ENCODE data around the gene RCE1.

Gene RCE1

GRCh38 chr11:66855574-66856495 is 12.6 kb downstream of the RCE1 start:
- peak overlapping the region; percentile 57 for H3K27ac ChIP-seq (replicated peaks; ENCODE audit: low read length)
- H3K4me3 ChIP-seq (ENCODE audit: low read length in 2 of 2) = peak overlapping the region; percentile 97 to 98
- no peaks in the 10 kb centered on the region for H3K27me3 ChIP-seq (ENCODE audit: control insufficient read depth in 3 of 3, insufficient read depth in 3 of 3, low read depth in 1 of 3, low read length in 3 of 3)
- H3K23ac ChIP-seq (ENCODE audit: low read depth, low read length, poor library complexity) = peak overlapping the region; percentile 85
- H2BK15ac ChIP-seq (ENCODE audit: low read length) = peak overlapping the region; percentile 34
- H2BK12ac ChIP-seq (ENCODE audit: low read length) = peak overlapping the region; percentile 4
- peak overlapping the region; percentile 90 for H3K18ac ChIP-seq (ENCODE audit: low read length)
- peaks cover 0 to 14% of the 10 kb centered on the region in 2 donors for H3K36me3 ChIP-seq (replicated peaks in 1 of 2; ENCODE audit: control insufficient read depth in 2 of 2, insufficient read depth in 2 of 2, low read length in 2 of 2)
- DNase-seq (ENCODE audit: low spot score) = peak; percentile 90
- H3K79me1 ChIP-seq (ENCODE audit: low read depth, low read length) = peaks cover 9% of the 10 kb centered on the region
- peak overlapping the region; percentile 99 for H2AFZ ChIP-seq (ENCODE audit: low read length)
- no peak overlapping the region for H3K4ac ChIP-seq (ENCODE audit: low read length)
- no peaks in the 10 kb centered on the region for H3K9me3 ChIP-seq (replicated peaks in 1 of 2; ENCODE audit: control insufficient read depth in 2 of 2, insufficient read depth in 1 of 2, low read depth in 1 of 2, low read length in 2 of 2)
- H3K14ac ChIP-seq (ENCODE audit: low read length) = peak overlapping the region; percentile 22
- peaks cover 4 to 14% of the 10 kb centered on the region in 2 donors for H3K4me1 ChIP-seq (ENCODE audit: control insufficient read depth in 2 of 2, insufficient read depth in 1 of 2, low read depth in 1 of 2, low read length in 2 of 2)
- H4K8ac ChIP-seq (ENCODE audit: low read depth, low read length) = peak overlapping the region; percentile 33
- H3K9ac ChIP-seq (ENCODE audit: low read depth, low read length, poor library complexity) = peak overlapping the region; percentile 90
- peak overlapping the region; percentile 35 for H2BK120ac ChIP-seq (ENCODE audit: low read depth, low read length)
- peak overlapping the region; percentile 75 for H2BK5ac ChIP-seq (ENCODE audit: low read length)
- no CpG with 5 or more reads among the region's 51 CpGs for WGBS, 2 donors (ENCODE audit: extremely low coverage in 2 of 2, insufficient read length in 2 of 2, insufficient replicate concordance in 1 of 2)
- peak overlapping the region; percentile 86 for H2AK5ac ChIP-seq (ENCODE audit: low read depth, low read length)
- H3K4me2 ChIP-seq (ENCODE audit: insufficient read depth, low read length, poor library complexity, severe bottlenecking) = peak overlapping the region; percentile 99
- peak overlapping the region; percentile 38 for H4K91ac ChIP-seq (ENCODE audit: low read depth, low read length, poor library complexity)

GRCh38 chr11:66856496-66857233 is 13.4 kb downstream of the RCE1 start, which contains the start of gene LRFN4:
LRFN4 (plus strand) TSS chr11:66857064; CDS start chr11:66857745, 681 bp downstream.
- peak within 1 kb of the TSS; percentile 71 for H3K14ac ChIP-seq (ENCODE audit: low read length)
- H3K27ac ChIP-seq (replicated peaks; ENCODE audit: low read length) = peak within 1 kb of the TSS; percentile 70
- peak within 1 kb of the TSS; percentile 91 for H3K23ac ChIP-seq (ENCODE audit: low read depth, low read length, poor library complexity)
- H3K79me1 ChIP-seq (ENCODE audit: low read depth, low read length) = peaks cover 8% of the 10 kb centered on the region
- H3K4me2 ChIP-seq (ENCODE audit: insufficient read depth, low read length, poor library complexity, severe bottlenecking) = peak within 1 kb of the TSS; percentile 99
- no peaks in the 10 kb centered on the region for H3K9me3 ChIP-seq (replicated peaks in 1 of 2; ENCODE audit: control insufficient read depth in 2 of 2, insufficient read depth in 1 of 2, low read depth in 1 of 2, low read length in 2 of 2)
- H2BK15ac ChIP-seq (ENCODE audit: low read length) = peak within 1 kb of the TSS; percentile 34
- peak within 1 kb of the TSS; percentile 75 for H2BK5ac ChIP-seq (ENCODE audit: low read length)
- no peak for DNase-seq (ENCODE audit: low spot score)
- peak within 1 kb of the TSS; percentile 4 for H2BK12ac ChIP-seq (ENCODE audit: low read length)
- H3K4ac ChIP-seq (ENCODE audit: low read length) = no peak within 1 kb of the TSS
- H2AFZ ChIP-seq (ENCODE audit: low read length) = peak within 1 kb of the TSS; percentile 99
- peak within 1 kb of the TSS; percentile 99 for H3K18ac ChIP-seq (ENCODE audit: low read length)
- peaks cover 4 to 14% of the 10 kb centered on the region in 2 donors for H3K4me1 ChIP-seq (ENCODE audit: control insufficient read depth in 2 of 2, insufficient read depth in 1 of 2, low read depth in 1 of 2, low read length in 2 of 2)
- H3K4me3 ChIP-seq (ENCODE audit: low read length in 2 of 2) = peak within 1 kb of the TSS; percentile 97 to 98
- H4K91ac ChIP-seq (ENCODE audit: low read depth, low read length, poor library complexity) = peak within 1 kb of the TSS; percentile 38
- H4K8ac ChIP-seq (ENCODE audit: low read depth, low read length) = peak within 1 kb of the TSS; percentile 33
- H2BK120ac ChIP-seq (ENCODE audit: low read depth, low read length) = peak within 1 kb of the TSS; percentile 35
- peaks cover 0 to 14% of the 10 kb centered on the region in 2 donors for H3K36me3 ChIP-seq (replicated peaks in 1 of 2; ENCODE audit: control insufficient read depth in 2 of 2, insufficient read depth in 2 of 2, low read length in 2 of 2)
- no CpG with 5 or more reads among the region's 103 CpGs for WGBS, 2 donors (ENCODE audit: extremely low coverage in 2 of 2, insufficient read length in 2 of 2, insufficient replicate concordance in 1 of 2)
- peak within 1 kb of the TSS; percentile 93 for H3K9ac ChIP-seq (ENCODE audit: low read depth, low read length, poor library complexity)
- H3K27me3 ChIP-seq (ENCODE audit: control insufficient read depth in 3 of 3, insufficient read depth in 3 of 3, low read depth in 1 of 3, low read length in 3 of 3) = no peaks in the 10 kb centered on the region
- peak within 1 kb of the TSS; percentile 90 for H2AK5ac ChIP-seq (ENCODE audit: low read depth, low read length)

- Histone ChIP-seq H2BK120ac (ENCODE audit: low read depth, low read length) (peak overlapping the region; percentile 16), H2BK5ac (ENCODE audit: low read length) (peak overlapping the region; percentile 26), H2BK15ac (ENCODE audit: low read length) (no peak overlapping the region), H3K27ac (replicated peaks; ENCODE audit: low read length) (no peak overlapping the region), H3K79me1 (ENCODE audit: low read depth, low read length) (peaks cover 8% of the 10 kb centered on the region), H3K9ac (ENCODE audit: low read depth, low read length, poor library complexity) (peak overlapping the region; percentile 93), H3K4ac (ENCODE audit: low read length) (no peak overlapping the region), H4K8ac (ENCODE audit: low read depth, low read length) (no peak overlapping the region), H3K18ac (ENCODE audit: low read length) (peak overlapping the region; percentile 84), H3K27me3 (ENCODE audit: control insufficient read depth in 3 of 3, insufficient read depth in 3 of 3, low read depth in 1 of 3, low read length in 3 of 3) (no peaks in the 10 kb centered on the region), H3K4me2 (ENCODE audit: insufficient read depth, low read length, poor library complexity, severe bottlenecking) (peak overlapping the region; percentile 99), H2BK12ac (ENCODE audit: low read length) (no peak overlapping the region), H2AFZ (ENCODE audit: low read length) (peak overlapping the region; percentile 99), H3K4me1 (ENCODE audit: control insufficient read depth in 2 of 2, insufficient read depth in 1 of 2, low read depth in 1 of 2, low read length in 2 of 2) (peaks cover 4 to 14% of the 10 kb centered on the region in 2 donors), H4K91ac (ENCODE audit: low read depth, low read length, poor library complexity) (no peak overlapping the region), H3K23ac (ENCODE audit: low read depth, low read length, poor library complexity) (peak overlapping the region; percentile 91), H3K9me3 (replicated peaks in 1 of 2; ENCODE audit: control insufficient read depth in 2 of 2, insufficient read depth in 1 of 2, low read depth in 1 of 2, low read length in 2 of 2) (no peaks in the 10 kb centered on the region), H3K14ac (ENCODE audit: low read length) (peak overlapping the region; percentile 14), H2AK5ac (ENCODE audit: low read depth, low read length) (peak overlapping the region; percentile 60), H3K4me3 (ENCODE audit: low read length in 2 of 2) (peak overlapping the region; percentile 97 to 98), H3K36me3 (replicated peaks in 1 of 2; ENCODE audit: control insufficient read depth in 2 of 2, insufficient read depth in 2 of 2, low read length in 2 of 2) (peaks cover 0 to 14% of the 10 kb centered on the region in 2 donors)
- no CpG with 5 or more reads among the region's 47 CpGs for WGBS, 2 donors (ENCODE audit: extremely low coverage in 2 of 2, insufficient read length in 2 of 2, insufficient replicate concordance in 1 of 2)
- DNase-seq (ENCODE audit: low spot score) = no peak
Observed at GRCh38 chr11:66857234-66857926, 14.1 kb downstream of the RCE1 start.
